ENCODE results near the gene MOB1B.
"Not testable (repeated sequence)": the region's sequence is repeated elsewhere in the genome, so short reads cannot be mapped to it uniquely, and the experiment has no call there.

The MOB1B gene

DNA sequence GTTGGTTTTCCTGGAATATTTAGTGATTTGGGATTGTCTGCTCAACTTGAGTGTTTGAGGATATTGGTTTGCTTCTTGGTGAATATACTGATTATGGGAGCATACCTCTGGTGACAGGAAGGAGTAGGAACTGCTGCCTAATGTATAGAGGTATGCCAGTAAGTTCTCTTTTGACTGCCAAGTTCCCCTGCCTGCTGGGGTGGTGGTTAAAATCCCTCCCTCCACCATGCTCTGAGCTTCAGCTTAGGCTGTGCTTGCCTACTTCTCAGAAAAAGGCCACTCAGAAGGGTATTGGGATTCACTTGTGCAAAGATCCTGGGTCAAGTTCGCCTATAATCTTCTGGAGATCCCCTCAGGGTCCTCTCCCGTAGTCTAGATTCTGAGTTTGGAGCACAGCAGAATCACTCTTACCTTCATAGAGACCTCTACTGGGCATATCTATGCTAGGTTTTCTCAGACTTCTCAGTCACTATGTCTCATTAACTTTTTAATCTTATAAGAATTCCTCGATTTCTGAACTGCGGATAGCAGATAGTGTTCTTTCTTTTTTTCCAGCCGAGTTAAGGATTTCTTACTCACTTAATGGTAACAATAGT, 46.6 kb downstream of the MOB1B start:
- DNase-seq (ENCODE audit: low spot score), result no peak
- FAIRE-seq, result no peak

DNA sequence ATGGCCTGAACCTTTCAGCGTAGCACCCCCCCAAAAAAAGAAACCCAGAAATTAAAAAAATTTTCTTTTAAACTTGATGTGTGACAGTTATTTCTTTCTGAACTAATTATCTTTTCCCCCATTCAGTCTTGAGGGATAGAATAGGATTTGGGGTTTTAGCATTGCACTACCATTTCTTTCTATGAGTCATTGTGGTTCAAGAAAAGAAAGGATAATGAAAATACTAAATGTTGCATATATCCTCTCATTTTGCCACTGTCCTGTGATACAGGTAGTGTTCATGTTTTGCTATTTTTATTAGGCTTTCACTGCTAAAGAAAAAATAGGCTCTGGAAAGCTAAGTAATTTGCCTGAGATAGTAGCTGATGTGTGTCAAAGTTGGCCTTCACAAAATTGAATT, 51.9 kb downstream of the MOB1B start:
- no peak for DNase-seq (ENCODE audit: low spot score)
- FAIRE-seq, result no peak

DNA sequence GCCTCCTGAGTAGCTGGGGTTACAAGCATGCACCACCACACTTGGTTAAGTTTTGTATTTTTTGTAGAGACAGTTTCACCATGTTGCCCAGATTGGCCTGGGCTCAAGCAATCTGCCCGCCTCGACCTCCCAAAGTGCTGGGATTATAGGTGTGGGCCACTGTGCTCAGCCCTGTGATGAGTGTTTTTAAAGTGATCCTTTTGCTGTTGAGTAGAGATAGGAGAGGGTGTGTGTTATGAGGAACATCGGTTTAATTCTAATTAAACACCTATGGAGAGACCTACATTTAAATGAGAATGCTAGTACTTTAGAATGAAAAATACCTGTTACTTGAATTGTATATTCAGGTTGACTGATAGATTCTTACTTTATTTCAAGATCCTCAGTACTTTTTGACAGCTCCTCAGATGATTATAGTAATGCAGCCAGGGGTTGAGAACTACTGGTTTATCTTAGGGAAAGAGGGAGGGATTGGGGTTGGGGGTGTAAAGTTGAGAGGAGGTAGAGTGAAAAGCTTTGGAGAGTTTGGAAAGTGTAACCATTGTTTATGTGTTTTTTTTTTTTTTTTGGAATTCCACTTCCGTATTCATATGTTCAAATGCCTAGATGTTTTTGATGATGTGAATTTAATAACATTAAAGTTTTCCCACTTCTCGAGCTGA, 54.5 kb downstream of the MOB1B start:
- no peak for DNase-seq (ENCODE audit: low spot score)
- FAIRE-seq, result no peak

DNA sequence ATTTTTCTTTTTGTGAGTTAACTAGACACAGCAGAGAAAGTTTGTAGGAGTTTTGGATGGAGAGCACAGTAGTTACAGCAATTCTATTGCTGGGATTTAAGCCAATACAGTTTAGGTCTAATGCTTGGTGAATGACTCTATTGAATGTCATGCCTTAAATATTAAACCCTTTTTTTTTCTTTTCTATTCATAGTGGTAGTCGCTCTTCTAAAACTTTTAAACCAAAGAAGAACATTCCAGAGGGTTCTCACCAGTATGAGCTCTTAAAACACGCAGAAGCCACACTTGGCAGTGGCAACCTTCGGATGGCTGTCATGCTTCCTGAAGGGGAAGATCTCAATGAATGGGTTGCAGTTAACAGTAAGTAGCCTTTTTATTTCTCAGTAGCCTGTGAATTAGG, 56.5 kb downstream of the MOB1B start:
- FAIRE-seq, result no peak
- DNase-seq (ENCODE audit: low spot score), result no peak

DNA sequence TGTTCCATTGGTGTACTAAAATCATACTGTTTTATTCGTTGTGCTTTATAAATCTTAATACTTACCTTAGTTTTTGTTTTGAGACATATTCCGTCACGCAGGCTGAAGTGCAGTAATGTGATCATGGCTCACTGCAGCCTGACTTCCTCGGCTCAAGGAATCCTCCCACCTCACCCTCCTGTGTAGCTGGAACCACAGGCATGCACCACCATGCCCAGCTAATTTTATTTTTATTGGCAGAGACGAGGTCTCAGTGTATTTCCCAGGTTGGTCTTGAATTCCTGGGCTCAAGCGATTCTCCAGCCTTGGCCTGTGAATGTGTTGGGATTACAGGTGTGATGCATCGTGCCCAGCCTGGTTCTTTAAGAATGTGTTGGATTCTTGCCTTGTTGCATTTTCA, 66.9 kb downstream of the MOB1B start:
- FAIRE-seq (no peak), DNase-seq (ENCODE audit: low spot score) (no peak)

DNA sequence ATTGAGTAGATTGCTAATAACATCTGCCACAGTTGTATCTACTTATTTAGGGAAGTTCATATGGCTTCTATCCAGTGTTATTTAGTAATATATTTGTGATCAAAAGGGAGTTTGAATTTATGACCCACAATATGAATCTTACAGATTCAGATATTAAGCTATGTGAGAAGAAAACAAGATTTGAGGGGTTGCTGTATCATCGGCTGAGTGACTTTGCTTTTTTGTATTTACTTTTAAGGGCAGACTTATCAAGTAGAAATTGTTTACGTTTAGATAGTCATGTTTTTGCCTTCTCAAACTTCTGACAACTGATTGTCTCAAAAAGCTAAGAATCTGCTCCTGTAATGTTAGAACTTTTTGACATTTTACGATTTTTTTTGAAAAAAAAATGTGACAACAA, 74.1 kb downstream of the MOB1B start:
- no peak for FAIRE-seq
- DNase-seq (ENCODE audit: low spot score), result no peak

DNA sequence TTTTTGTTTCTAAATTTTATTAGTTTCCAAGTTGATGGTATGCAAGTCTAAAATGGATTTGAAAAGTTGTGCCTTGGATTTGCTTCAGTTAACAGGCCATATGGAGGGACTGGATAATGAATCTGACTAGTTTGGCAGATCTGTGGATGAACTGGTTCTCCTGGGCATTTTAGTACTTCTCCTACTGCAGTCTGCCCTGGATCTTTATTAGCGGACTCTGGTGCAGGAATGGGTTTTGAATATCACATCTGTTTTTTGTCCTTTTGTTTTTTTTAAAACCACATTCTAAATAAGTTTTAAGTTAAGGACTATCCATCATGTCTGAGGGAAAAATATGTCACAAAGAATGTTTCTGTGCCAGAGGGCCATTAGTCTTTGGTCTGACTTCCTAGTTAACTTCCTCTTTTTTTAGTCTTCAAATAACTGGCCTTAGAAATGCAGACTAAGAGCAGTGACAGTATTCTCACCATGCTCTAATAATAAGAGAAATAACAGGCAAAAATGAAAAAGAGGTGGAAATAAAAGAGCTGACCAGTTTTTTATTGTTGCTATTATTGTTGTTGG, 77.4 kb downstream of the MOB1B start:
- FAIRE-seq (no peak), DNase-seq (ENCODE audit: low spot score) (no peak)

DNA sequence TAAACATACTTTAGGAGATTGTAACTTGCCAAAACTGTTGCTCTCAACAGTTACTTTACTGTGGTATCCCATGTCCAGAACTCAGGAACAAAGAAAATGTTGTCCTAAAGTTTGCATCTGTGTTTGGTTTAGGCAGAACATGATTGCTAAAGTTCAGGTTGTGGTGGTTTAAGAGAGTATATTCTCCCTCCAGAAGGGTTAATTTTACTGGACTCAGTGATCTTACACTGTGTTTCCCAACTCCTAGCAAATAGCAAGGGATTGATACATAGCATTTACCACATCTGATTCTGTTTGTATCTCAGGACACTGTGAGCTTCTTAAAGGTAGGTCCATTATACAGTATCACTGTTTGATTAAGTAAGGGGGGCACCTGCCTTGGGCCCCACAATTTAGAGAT, 78.0 kb downstream of the MOB1B start:
- DNase-seq (ENCODE audit: low spot score), result no peak

DNA sequence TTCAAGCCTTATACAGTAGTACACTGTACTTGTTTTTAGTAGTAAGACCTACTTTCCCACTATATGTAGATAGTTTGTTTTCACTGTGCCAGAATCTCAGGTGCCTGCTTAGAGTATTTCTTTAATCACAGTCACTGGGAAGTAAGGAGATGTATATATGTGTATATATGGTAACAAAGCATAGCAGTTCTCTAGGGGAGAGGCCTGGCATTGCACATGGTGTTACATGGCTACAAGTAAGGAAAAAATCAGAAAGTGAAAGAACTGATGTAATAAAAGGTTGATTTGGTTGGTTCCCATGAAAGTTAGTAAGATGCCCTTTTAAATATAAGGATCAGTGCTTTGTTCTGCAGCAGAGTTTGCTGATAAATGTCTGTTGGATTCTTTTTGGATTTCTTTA, 81.9 kb downstream of the MOB1B start:
- FAIRE-seq (no peak), DNase-seq (ENCODE audit: low spot score) (no peak)

More for the DNA sequence above, 78.0 kb downstream of the MOB1B start:
- no peak for FAIRE-seq

DNA sequence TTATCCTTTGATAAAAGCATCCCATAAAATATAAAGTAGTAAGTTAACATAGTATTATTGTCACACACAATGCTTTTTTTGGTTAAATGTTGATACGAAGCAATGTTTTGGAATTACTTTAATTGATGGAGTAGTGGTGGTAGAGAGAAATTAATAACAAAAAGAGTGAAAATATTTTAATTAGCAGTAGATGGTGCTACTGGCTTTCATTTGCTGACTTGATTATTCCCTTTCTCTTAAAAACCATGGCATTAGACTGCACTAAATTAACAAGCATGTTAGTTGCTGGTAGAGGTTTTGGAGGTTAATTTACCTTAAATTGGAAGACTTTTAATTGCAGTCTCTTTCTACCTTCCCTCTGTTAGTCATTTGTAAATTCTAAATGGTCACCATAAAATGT, 82.4 kb downstream of the MOB1B start:
- FAIRE-seq (no peak), DNase-seq (ENCODE audit: low spot score) (no peak)

DNA sequence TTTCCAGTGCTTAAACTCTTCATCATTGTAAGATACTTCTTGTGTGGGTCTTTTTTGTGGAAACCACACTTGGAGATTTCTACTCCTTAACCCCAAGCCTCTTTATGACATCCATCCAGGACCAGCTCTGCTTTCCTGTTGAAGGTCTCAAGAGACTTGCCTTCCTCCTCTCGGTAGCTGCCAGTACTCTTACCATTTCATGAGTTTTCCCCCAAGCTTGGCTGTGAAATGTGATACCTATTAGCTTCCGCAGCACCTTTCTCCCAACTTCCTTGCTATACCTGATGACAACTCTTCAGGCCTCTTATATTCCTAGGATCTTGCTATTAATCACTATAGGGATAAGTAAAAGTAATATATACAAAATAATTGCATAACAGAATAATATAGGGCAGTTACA, 89.4 kb downstream of the MOB1B start:
- DNase-seq (ENCODE audit: low spot score) (no peak), FAIRE-seq (no peak)

DNA sequence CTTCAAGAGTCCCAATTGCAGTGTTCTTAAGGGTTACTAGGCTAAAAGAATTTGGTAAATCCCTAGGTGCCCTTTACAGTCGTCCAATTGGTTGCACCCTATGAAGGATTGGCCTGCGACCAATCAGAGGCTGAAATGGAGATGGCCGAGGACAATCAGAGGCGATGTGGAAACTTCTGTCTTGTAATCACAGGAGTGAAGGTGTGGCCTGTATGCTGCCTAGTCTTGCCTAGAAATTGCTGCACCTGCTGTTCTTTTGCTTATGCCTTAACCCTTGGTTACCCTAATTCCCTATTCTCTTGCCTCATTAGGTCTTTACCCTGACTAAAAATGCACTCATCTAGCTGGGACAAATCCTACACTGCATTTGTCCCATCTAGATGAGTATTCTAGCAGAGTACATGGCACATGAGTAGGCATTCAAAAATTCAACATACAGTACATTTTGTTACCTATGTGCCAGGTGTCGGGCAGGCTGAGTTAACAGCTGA, 90.3 kb downstream of the MOB1B start:
- no peak for DNase-seq (ENCODE audit: low spot score)
- no peak for FAIRE-seq

DNA sequence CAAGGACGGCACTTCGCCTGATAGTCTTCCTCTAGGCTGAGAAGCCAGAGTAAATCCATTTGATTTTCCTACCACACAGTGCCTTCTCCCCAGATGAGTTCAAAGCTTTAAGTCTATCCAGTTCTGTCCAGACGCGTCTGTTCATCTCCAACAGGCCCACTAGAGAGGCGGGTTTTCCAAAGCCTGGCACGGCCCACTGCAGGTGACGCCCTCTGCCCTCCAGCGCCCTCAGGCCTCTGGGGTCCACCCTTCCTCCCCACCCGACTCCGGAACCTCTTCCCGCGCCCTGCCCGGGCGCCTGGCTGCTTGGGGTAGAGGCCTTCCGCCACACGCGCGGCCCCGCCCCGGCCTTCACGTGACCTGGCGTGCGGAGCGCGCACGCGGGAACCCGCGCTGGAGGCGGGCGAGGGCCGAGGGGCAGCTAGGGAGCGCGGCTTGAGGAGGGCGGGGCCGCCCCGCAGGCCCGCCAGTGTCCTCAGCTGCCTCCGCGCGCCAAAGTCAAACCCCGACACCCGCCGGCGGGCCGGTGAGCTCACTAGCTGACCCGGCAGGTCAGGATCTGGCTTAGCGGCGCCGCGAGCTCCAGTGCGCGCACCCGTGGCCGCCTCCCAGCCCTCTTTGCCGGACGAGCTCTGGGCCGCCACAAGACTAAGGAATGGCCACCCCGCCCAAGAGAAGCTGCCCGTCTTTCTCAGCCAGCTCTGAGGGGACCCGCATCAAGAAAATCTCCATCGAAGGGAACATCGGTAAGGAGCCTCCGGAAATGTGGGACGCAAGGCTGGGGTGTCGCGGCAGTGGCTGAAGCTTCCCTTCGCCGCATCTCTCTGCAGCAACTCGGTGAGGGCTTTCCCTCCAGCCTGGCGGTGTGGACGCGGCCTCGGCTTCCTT, 91.3 kb downstream of the MOB1B start, which contains the start of gene DCK:
Gene DCK, plus strand, starts transcription at position 469 of the 888 bp plus-strand sequence. Its CDS starts 187 bp downstream, at position 656.
- FAIRE-seq, result peak; percentile 86
- DNase-seq (ENCODE audit: low spot score), result peak; percentile 96

DNA sequence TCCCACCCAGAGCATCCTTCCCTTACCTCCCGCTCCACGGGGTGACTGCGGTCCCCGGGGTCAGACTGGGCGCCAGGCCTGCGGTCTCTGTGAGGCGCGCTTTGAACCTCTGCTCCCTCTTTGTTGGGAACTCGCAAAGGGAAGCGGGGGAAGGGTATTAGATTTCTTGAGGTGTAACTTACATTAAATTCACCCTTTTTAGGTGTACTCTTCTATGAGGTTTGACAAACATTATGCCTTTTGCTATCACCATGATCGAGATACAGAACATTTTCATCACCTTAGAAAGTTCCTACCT, 91.8 kb downstream of the MOB1B start:
- DNase-seq (ENCODE audit: low spot score) (no peak), FAIRE-seq (no peak)

DNA sequence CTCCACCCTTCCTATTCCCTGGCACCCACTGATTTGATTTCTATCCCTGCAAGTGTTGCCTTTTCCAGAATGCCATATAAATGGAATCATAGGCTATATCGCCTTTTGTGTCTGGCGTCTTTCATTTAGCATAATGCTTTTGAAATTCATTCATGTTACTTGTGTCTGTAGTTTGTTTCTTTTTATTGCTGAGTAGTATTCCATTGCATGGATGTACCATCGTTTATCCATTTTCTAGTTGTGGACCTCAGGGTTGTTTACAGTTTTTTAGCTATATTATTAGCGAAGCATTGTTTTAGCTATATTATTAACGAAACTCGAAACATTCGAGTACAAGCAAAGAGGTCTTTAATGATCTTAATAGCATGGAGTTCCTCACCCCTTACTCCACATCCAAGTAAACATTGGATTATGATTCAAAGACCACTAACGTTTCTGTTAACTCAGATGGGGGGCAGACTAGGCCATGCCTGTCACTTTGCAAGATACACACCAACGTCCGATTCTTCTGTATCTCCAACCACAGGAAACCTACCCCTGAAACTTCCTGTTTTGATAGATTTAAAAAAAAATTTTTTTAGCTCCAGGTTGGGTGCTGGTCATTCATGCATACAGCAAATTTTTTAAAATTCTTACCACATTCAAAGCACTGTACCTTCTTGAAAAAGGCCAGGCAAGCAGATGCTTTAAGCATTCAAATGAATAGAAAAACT, 92.4 kb downstream of the MOB1B start:
- FAIRE-seq, result no peak
- DNase-seq (ENCODE audit: low spot score), result no peak

DNA sequence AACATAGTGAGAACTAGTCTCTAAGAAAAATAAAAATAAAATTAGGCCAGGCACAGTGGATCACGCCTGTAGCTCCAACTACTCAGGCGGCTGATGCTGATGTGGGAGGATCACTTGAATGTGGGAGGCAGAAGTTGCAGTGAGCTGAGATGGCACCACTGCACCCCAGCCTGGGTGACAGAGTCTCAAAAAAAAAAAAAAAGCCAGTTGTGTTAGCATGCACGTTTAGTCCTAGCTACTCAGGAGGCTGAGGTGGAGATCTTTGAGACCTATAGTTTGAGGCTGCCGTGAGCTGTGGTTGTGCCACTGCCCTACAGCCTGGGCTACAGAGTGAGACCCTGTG, 93.8 kb downstream of the MOB1B start:
- FAIRE-seq (no peak), DNase-seq (ENCODE audit: low spot score) (no peak)

DNA sequence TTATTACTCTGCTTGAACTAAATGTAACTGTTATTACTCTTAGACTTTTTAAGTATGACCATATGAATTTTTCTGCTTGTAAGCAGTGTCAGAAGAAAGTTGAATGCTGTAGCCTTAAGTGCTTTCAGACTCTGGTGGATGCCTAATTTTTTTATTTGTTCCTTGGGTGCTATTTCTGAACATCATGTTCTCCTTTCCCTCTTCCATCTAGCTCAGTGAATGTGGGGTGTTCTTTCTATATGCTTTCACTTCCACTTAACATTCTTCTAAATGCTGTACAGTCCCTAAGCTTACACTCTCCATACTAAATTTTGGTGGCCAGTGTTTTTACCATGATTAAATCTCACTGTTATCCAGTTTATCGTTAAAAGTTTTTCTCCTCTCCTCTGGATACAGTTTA, 94.9 kb downstream of the MOB1B start:
- FAIRE-seq, result no peak
- DNase-seq (ENCODE audit: low spot score), result no peak

DNA sequence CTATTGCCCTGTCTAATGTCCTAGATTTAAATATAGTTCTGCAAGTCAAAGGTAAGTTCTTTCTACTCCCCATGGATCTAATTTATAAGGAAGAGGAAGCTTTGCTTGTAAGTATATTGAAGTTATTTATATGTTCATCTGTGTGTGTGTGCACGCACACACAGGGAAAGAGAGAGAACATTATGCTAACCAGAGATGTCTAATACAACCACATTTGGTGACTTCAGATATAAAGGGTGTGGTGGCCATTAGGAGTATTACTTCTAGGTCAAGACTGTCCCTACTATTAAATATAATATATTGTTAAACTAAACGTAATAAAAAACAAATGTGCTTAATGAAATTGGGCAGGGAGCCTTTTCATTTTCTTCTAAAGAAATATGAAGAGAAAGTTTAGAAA, 95.4 kb downstream of the MOB1B start:
- FAIRE-seq, result no peak
- DNase-seq (ENCODE audit: low spot score), result no peak

DNA sequence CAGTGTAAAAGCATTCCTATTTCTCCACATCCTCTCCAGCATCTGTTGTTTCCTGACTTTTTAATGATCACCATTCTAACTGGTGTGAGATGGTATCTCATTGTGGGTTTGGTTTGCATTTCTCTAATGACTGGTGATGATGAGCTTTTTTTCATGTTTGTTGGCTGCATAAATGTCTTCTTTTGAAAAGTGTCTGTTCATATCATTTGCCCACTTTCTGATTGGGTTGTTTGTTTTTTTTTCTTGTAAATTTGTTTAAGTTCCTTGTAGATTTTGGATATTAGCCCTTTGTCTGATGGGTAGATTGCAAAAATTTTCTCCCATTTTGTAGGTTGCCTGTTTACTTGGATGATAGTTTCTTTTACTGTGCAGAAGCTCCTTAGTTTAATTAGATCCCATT, 97.5 kb downstream of the MOB1B start:
- FAIRE-seq; DNase-seq (ENCODE audit: low spot score): not testable (repeated sequence)

DNA sequence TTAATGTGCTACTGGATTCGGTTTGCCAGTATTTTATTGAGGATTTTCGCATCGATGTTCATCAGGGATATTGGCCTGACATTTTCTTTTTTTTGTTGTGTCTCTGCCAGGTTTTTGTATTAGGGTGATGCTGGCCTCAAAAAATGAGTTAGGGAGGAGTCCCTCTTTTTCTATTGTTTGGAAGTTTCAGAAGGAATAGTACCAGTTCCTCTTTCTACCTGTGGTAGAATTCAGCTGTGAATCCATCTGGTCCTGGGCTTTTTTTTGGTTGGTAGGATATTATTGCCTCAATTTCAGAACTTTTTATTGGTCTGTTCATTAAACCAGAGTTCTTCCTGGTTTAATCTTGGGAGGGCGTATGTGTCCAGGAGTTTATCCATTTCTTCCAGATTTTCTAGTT, 99.2 kb downstream of the MOB1B start:
- not testable (repeated sequence) for DNase-seq (ENCODE audit: low spot score); FAIRE-seq

DNA sequence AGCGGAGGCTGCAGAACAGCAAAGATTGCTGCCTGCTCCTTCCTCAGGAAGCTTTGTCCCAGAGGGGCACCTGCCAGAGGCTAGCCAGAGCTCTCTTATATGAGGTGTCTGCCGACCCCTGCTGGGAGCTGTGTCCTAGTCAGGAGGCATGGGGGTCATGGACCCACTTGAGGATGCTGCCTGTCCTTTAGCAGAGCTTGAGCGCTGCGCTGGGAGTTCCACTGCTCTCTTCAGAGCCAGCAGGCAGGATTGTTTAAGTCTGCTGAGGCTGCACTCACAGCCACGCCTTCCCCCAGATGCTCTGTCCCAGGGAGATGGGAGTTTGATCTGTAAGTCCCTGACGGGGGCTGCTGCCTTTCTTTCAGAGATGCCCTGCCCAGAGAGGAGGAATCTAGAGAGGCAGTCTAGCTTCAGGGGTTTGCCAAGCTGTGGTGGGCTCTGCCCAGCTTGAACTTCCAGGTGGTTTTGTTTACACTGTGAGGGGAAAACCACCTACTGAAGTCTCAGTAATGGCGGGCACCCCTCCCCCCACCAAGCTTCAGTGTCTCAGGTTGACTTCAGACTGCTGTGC, 102.2 kb downstream of the MOB1B start:
- no peak for DNase-seq (ENCODE audit: low spot score)
- no peak for FAIRE-seq
